ENCODE measurements around the gene METTL15.
"Not testable (repeated sequence)": the region's sequence is repeated elsewhere in the genome, so short reads cannot be mapped to it uniquely, and the experiment has no call there.

Gene METTL15

GRCh38 chr11:28110108-28110820 is 2.1 kb downstream of the METTL15 start:
- DNase-seq (ENCODE audit: low read depth) = peak; percentile 18

GRCh38 chr11:28110821-28111200 is 2.6 kb downstream of the METTL15 start:
- no peak for DNase-seq (ENCODE audit: low read depth)

DNA sequence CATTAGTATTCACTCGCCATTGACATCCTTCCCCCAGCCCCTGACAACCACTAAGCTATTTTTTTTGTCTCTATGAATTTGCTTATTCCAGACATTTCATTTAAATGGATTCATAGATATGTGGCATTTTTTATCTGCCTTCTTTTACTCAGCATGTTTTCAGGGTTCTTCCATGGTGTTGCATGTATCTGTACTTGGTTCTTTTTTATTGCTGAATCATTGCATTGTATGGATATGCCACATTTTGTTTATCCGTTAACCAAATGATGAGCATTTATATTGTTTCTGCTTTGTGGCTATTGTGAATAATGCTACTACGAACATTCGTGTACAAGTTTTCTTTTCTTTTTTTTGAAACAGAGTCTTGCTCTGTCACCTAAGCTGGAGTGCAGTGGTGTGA is 5.9 kb downstream of the METTL15 start:
- DNase-seq (ENCODE audit: low read depth) = no peak

DNA sequence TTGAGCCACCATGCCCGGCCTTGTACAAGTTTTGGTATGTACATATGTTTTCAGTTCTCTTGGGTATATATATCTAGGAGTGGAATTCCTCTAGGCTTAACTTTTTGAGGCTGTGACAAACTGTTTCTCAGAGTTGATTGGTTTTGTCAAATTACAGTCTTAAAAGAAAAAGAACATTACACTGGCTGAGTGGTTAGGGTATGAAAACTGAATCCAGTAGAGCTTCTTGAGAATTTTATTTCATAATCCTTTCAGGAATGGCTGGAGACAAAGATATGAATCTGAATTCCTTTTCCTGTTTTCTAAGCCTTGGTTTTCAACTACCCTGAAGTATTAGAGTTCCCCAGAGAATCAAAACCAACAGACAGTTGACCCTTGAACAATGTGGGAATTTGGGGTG is 6.5 kb downstream of the METTL15 start:
- no peak for DNase-seq (ENCODE audit: low read depth)

GRCh38 chr11:28117712-28118111 is 9.5 kb downstream of the METTL15 start:
- no peak for DNase-seq (ENCODE audit: low read depth)

DNA sequence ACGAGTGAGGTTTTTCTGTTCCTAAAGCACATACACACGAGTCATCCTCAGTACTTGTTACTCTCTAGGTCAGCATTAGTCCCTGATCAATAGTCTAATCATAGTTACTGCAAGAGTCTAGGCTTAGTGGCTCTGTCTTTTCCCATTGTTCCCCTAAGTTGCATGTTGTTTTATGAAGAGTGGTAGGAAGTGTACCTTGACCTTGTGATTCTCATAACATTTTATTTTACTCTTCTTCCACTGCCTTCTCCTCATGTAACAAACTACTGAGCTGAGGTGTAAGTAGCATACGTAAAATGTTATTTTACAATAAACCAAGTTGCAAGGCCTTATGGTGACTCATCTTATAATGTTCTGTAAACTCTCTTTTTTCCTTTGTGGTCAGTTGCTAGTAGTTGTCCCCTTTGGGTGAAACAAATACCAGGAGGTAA is 15.0 kb downstream of the METTL15 start:
- no peak for DNase-seq (ENCODE audit: low read depth)

GRCh38 chr11:28132548-28132947 is 24.4 kb downstream of the METTL15 start:
- DNase-seq (ENCODE audit: low read depth) = no peak

- no peak for DNase-seq (ENCODE audit: low read depth)
Measured at GRCh38 chr11:28133146-28133545, 25.0 kb downstream of the METTL15 start.

DNA sequence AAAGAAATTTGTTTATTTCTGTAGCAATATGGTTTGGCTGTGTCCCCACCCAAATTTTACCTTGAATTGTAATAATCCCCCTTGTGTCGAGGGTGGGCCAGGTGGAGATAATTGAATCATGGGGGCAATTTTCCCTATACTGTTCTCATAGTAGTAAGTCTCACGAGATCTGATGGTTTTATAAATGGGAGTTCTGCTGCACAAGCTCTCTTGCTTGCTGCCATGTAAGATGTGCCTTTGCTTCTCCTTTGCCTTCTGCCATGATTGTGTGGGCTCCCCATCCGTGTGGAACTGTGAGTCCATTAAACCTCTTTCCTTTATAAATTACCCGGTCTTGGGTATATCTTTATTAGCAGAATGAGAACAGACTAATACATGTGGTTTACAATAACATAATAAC is 28.0 kb downstream of the METTL15 start:
- DNase-seq (ENCODE audit: low read depth) = not testable (repeated sequence)

DNA sequence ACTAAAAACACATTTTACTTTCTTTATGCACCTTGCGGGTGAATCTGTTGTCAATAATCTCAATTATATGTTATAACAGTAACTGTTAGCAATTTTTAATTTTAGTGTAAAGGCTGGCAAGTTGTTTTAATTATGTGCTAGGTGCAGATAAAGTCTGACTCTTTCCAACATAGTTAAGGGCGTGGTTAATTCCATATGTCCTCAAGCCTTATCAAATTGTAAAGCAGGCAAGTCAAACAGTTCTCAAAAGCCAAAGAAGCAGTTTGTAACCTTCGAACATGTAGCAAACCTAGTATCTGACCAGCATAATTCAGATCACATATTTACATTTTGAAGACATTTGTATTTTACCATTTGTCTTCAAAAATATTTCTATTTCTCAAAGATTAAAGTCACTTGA is 29.2 kb downstream of the METTL15 start:
- DNase-seq (ENCODE audit: low read depth) = no peak

GRCh38 chr11:28137832-28138231 is 29.6 kb downstream of the METTL15 start:
- DNase-seq (ENCODE audit: low read depth) = no peak

- no peak for DNase-seq (ENCODE audit: low read depth)
Measured at GRCh38 chr11:28139841-28140415, 31.7 kb downstream of the METTL15 start.

- DNase-seq (ENCODE audit: low read depth) = no peak
Measured at GRCh38 chr11:28140689-28141455, 32.7 kb downstream of the METTL15 start.

DNA sequence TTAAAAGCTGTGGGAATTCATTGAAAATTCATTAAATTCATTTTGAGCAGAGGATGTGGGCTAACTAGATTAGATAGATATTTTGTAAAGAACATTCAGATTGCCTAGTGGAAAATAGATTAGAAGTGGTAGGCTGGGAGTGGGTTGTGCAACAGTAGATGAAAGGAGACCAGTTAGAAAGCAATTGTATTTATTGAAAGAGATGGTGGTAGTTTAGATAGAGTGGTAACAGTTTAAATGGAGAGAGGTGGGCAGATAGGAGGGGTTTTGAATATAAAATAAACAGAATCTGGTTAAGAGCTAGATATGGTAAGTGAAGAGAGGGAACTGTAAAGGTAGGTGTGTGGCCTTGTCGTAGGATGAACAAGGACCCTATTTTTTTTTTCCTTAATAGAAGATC is 34.5 kb downstream of the METTL15 start:
- no peak for DNase-seq (ENCODE audit: low read depth)

- no peak for DNase-seq (ENCODE audit: low read depth)
Measured at GRCh38 chr11:28144808-28145207, 36.6 kb downstream of the METTL15 start.

DNA sequence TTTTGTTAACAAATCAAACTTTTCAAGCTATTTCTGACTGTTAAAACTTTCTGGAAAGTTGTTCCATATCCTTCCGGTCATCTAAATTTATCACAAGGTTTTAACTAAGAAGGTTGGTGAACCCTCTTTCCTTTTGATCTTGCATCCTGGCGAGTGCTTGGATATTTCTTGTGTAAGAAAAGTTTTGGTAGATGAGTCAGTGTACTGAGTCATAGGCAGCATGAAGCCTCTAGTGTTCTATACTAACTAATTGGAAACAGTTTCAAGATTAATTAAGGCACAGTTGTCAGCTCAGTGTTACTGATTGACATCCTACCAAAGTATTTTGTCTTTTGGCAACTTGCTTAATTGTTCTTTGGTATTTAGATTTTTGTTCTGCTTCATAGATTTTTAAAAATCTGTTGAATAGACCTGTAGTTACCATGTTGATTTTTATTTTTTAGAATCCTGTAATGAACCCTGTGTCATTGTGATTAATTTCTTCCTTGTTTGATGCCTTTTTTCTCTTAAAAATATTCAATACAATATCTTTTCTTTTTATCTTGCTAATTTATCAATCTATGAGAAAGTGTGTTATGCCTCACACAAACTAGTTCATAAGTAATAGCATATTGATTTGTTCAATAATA is 38.0 kb downstream of the METTL15 start:
- no peak for DNase-seq (ENCODE audit: low read depth)

DNA sequence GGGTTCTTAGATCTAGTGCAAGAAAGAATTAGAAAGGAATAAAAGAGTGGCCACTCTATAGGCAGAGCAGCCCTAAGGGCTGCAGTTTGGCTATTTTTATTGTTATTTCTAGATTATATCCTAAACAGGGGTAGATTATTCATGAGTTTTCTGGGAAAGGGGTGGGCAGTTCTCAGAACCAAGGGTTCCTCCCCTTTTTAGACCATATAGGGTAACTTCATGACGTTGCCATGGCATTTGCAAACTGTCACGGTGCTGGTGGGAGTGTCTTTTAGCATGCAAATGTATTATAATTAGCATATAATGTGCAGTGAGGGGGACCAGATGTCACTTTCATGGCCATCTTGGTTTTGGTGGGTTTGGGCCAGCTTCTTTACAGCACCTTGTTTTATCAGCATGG is 44.6 kb downstream of the METTL15 start:
- no peak for DNase-seq (ENCODE audit: low read depth)

GRCh38 chr11:28153586-28153985 is 45.4 kb downstream of the METTL15 start:
- DNase-seq (ENCODE audit: low read depth) = no peak

DNA sequence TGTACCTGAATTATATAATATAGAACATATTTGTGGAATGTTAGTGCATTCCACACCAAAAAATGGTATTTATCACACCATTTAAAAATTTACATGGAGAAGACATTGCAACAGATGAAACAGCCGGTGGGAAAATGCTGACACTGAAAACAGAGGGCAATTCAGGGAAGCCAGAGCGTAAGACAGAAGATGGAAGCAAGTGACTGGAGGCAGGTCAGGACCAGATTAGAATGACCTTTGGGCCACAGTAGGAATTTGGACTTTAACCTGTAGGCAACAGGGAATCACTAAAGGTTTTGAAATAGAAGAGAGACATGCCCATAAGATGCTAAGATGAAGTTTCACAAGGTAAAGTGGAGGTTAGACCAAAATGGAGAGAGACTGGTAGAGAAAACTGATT is 60.5 kb downstream of the METTL15 start:
- DNase-seq (ENCODE audit: low read depth) = no peak

DNA sequence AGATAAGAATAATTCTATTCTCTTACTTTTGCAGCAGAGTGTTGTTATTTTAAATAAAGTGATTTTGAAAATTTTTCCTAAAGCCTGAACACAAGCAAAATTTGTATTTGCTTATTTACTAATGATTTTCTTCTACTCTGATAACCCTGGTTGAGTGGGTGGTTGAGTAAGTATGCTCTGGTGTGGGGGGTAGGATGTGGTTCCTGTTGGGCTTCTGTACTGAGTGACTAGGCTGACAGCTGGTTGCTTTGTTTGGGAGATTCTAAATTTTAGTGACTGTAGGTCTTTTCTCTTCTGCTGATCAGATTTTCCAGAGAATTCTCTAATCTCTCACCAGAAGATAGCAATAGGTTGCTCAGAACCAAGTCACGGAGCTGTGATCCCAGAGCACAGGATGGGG is 61.6 kb downstream of the METTL15 start:
- no peak for DNase-seq (ENCODE audit: low read depth)

- DNase-seq (ENCODE audit: low read depth) = no peak
Measured at GRCh38 chr11:28170759-28171158, 62.6 kb downstream of the METTL15 start.

GRCh38 chr11:28176351-28176750 is 68.2 kb downstream of the METTL15 start:
- no peak for DNase-seq (ENCODE audit: low read depth)

- no peak for DNase-seq (ENCODE audit: low read depth)
Measured at GRCh38 chr11:28195449-28195848, 87.3 kb downstream of the METTL15 start.
